Activated naive CD8-positive, alpha-beta T cell (primary cell): ENCODE measurements around the gene ITGAX.

Source experiments
- H3K27ac Mint-ChIP-seq: one replicate; pipeline ENCODE4 v1.8.0; 2021; ENCODE audit warnings: mixed read lengths
- H3K27me3 Mint-ChIP-seq: one replicate; pipeline ENCODE4 v1.8.0; 2021; ENCODE audit warnings: mixed read lengths
- H3K36me3 Mint-ChIP-seq: one replicate; pipeline ENCODE4 v1.8.0; 2021; ENCODE audit warnings: mixed read lengths
- H3K4me1 Mint-ChIP-seq: one replicate; pipeline ENCODE4 v1.8.0; 2021; ENCODE audit warnings: low read depth, mixed read lengths
- H3K4me3 Mint-ChIP-seq: one replicate; pipeline ENCODE4 v1.8.0; 2021; ENCODE audit warnings: mild to moderate bottlenecking, mixed read lengths
- H3K9me3 Mint-ChIP-seq: one replicate; pipeline ENCODE4 v1.8.0; 2021; ENCODE audit warnings: low read depth, mixed read lengths

The ITGAX gene

DNA sequence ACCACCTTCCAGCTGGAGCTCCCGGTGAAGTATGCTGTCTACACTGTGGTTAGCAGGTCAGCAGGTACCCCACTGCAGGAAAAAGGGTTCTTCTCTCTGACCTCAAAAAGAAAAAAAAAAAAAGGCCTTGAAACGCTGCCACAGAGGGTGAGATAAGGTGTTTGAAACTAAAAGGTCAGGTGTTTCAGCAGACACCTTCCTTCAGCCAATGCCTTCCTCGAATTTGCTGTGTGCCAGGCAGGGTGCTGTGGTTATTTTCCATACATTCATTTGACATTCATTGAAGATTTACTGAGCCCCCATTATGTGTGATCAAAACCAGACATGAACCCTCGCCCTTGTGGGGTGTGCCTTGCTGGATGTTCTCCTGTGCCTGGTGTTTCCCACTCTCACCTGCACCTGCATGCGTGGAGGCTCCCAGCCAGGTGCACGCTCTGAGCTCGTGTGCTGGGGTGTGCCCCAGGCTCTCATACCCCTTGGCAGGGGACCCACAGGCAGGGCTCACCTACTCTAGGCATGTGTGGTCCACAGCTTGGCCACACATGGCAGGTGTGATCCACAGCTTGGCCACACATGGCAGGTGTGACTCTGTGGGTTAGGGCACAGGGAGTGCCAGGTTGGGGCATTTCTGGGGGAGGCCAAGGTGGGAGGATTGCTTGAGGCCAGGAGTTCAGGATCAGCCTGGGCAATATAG is 22.4 kb downstream of the ITGAX start:
- no peak overlapping the region for H3K4me3 Mint-ChIP-seq
- H3K9me3 Mint-ChIP-seq = no peaks in the 10 kb centered on the region
- H3K27ac Mint-ChIP-seq = no peak overlapping the region
- peaks cover 1% of the 10 kb centered on the region for H3K4me1 Mint-ChIP-seq
- peaks cover 2% of the 10 kb centered on the region for H3K36me3 Mint-ChIP-seq
- H3K27me3 Mint-ChIP-seq = no peaks in the 10 kb centered on the region

DNA sequence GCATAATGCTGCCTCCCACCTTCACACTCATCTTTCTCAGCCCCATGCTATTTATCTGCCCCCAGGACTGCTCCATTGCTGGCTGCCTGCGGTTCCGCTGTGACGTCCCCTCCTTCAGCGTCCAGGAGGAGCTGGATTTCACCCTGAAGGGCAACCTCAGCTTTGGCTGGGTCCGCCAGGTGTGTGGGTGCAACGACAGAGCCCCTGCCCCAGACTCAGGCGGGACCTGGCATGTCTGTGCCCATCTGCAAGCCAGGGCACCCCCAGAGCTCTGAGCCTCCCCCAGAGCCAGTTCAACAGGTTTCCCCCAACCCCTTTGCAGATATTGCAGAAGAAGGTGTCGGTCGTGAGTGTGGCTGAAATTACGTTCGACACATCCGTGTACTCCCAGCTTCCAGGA is 25.2 kb downstream of the ITGAX start:
- H3K36me3 Mint-ChIP-seq = peaks cover 1% of the 10 kb centered on the region
- no peaks in the 10 kb centered on the region for H3K9me3 Mint-ChIP-seq
- H3K4me1 Mint-ChIP-seq = peaks cover 6% of the 10 kb centered on the region
- H3K27ac Mint-ChIP-seq = no peak overlapping the region
- no peaks in the 10 kb centered on the region for H3K27me3 Mint-ChIP-seq
- no peak overlapping the region for H3K4me3 Mint-ChIP-seq

DNA sequence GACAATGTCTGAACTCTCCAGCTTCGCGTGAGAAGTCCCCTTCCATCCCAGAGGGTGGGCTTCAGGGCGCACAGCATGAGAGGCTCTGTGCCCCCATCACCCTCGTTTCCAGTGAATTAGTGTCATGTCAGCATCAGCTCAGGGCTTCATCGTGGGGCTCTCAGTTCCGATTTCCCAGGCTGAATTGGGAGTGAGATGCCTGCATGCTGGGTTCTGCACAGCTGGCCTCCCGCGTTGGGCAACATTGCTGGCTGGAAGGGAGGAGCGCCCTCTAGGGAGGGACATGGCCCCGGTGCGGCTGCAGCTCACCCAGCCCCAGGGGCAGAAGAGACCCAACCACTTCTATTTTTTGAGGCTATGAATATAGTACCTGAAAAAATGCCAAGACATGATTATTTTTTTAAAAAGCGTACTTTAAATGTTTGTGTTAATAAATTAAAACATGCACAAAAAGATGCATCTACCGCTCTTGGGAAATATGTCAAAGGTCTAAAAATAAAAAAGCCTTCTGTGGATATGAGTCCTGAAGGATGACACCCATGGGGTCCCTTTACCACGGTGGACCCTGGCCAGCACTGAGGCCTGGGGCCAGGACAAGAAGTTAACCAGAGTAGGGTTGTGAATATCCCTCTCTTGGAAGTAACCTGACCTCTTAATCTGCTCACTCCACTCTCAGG is 27.6 kb downstream of the ITGAX start:
- no peaks in the 10 kb centered on the region for H3K9me3 Mint-ChIP-seq
- peaks cover 20% of the 10 kb centered on the region for H3K4me1 Mint-ChIP-seq
- no peak overlapping the region for H3K4me3 Mint-ChIP-seq
- H3K36me3 Mint-ChIP-seq = no peaks in the 10 kb centered on the region
- no peaks in the 10 kb centered on the region for H3K27me3 Mint-ChIP-seq
- H3K27ac Mint-ChIP-seq = no peak overlapping the region

DNA sequence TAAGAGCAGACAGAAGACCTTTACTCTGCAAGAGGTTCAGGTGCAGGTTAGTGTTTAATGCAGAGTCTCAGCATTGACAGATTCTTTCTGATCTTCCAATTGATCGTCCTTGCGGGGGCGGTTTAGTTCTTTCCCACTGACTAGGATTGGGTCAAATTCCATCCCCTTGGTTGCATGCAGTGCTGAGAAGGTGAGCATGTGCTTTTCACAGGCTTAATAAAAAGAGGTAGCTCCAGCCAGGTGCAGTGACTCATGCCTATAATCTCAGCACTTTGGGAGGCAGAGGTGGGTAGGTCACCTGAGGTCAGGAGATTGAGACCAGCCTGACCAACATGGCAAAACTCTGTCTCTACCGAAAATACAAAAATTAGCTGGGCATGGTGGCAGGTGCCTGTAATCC is 30.7 kb downstream of the ITGAX start:
- no peaks in the 10 kb centered on the region for H3K9me3 Mint-ChIP-seq
- no peaks in the 10 kb centered on the region for H3K36me3 Mint-ChIP-seq
- peaks cover 20% of the 10 kb centered on the region for H3K4me1 Mint-ChIP-seq
- H3K4me3 Mint-ChIP-seq = no peak overlapping the region
- no peak overlapping the region for H3K27ac Mint-ChIP-seq
- H3K27me3 Mint-ChIP-seq = peaks cover 2% of the 10 kb centered on the region

DNA sequence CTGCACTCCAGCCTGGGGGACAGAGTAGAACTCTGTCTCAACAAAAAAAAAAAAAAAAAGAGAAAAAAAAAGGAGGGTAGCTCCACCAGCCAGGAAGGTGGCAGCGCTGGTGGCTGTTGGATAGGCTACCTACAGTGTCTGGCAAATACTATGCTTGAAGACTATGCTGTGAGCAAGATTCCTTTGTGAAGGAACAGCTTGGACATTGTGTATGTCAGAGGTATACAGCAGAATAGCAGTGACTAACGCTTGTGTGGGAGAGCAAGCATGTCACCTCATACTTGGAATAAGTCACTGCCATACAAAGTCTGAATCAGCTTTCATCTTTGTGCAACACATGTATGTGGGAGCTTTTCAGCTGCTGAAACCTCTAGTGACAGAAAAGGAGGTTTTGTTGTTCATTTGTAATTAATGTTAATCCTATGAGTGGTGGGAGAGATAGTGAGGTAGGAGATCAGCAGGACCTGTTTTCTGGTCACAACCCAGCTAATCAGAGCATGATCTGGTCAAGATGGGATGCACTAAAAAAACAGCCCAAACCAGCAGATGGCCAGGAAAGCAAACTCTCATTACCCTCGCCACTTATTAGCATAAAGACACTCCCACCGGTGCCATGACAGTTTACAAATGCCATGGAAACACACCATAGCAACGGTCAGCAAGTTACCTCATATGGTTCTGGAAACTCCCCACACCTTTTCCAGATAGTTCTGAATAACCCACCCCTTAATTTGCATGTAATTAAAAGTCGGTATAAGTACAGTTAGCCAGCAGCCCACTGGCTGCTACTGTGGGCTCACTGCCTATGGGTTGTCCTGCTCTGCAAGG is 31.4 kb downstream of the ITGAX start:
- Mint-ChIP-seq H3K4me1 (peaks cover 20% of the 10 kb centered on the region), H3K4me3 (no peak overlapping the region), H3K27ac (no peak overlapping the region), H3K27me3 (peaks cover 2% of the 10 kb centered on the region), H3K36me3 (no peaks in the 10 kb centered on the region), H3K9me3 (no peaks in the 10 kb centered on the region)

DNA sequence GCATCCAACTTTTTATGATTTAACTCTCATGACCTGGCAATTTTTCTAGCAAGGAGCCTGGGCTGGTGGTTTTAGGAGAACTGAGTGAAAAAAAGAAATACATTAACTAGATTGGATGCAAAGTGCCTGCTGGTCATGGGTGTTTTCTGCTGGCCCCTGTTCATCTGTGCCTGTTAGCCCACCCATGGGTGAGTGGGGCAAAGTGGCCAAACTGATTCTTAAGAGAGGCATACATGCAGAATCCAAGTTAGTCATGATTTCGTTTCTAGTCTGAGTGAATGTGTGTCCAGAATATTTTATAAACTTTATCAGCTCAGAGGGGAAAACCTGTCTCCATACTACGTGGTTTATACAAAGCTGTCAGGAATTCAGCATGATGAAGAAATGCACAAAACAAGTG is 33.6 kb downstream of the ITGAX start:
- Mint-ChIP-seq H3K4me1 (peaks cover 18% of the 10 kb centered on the region), H3K27ac (no peak overlapping the region), H3K4me3 (no peak overlapping the region), H3K9me3 (no peaks in the 10 kb centered on the region), H3K36me3 (no peaks in the 10 kb centered on the region), H3K27me3 (peaks cover 2% of the 10 kb centered on the region)

DNA sequence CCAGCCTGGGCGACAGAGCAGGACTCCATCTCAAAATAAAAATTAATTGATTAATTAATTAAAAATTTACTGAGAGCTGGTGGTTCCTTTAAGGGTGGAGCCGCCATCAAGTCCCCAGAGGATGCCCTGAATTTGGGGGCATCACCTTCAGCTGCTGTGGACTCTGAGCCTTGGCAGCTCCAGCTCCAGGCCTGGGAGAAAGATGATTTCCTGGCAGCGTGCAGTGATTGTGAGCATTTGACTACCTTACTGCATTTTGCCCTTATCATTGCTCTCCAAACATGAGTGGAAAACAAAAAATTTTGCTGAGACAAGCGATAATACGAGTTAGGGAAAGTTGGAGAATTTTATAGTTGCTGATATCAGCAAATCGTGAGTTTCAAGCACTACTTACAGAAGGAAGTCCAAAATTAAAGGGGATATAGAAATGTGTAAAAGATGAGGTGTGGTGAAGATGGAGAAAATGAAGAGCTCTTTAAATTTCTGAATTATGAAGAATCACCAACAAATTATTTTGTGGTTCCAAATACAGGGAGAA is 35.6 kb downstream of the ITGAX start:
- Mint-ChIP-seq H3K4me3 (no peak overlapping the region), H3K36me3 (no peaks in the 10 kb centered on the region), H3K27me3 (peaks cover 2% of the 10 kb centered on the region), H3K4me1 (peaks cover 13% of the 10 kb centered on the region), H3K9me3 (no peaks in the 10 kb centered on the region), H3K27ac (no peak overlapping the region)

DNA sequence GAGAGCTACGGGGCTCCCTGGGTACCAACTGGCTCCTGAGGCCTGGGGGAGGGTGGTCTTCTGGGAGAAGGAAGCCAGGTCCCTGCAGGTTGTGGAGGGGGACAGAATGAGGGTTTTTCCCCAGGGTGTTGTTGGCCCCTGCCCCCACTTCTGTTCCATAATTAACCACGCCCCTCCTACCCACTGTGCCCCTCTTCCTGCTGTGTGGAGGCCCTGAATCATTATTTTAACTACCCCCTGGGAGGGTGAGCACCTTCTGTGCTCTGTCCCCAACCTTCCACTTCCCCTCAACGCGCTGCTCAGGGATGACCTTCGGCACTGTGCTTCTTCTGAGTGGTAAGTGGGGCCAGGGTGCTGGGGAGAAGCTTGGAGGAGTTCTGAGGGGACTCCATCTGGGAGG is 38.1 kb downstream of the ITGAX start, which contains the start of gene ITGAD:
Gene ITGAD, plus strand, starts transcription at position 280 of the 400 bp plus-strand sequence. Its CDS starts 26 bp downstream, at position 306.
- H3K27ac Mint-ChIP-seq = no peak within 1 kb of the TSS
- peaks cover 2% of the 10 kb centered on the region for H3K4me1 Mint-ChIP-seq
- H3K4me3 Mint-ChIP-seq = no peak within 1 kb of the TSS
- no peaks in the 10 kb centered on the region for H3K9me3 Mint-ChIP-seq
- H3K27me3 Mint-ChIP-seq = peaks cover 2% of the 10 kb centered on the region
- no peaks in the 10 kb centered on the region for H3K36me3 Mint-ChIP-seq

DNA sequence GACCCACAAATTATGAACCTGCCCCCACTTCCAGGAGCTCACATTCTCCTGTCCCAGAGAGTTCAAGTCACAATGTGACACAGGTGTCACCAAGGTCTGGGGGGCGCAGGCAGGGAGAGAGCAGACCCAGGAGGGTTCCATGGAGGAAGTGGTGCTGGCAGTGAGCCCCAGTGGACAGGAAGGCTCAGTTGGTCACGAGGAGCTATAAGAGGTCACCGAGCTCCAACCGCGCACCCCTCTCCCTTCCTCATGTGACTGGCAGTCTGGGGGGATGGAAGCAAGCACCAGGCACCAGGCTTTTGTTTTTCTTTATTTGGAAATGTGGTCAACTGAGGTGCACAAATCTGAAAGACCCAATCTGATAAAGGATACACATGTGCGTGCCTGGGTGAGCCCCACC is 40.7 kb downstream of the ITGAX start:
- Mint-ChIP-seq H3K27ac (no peak overlapping the region), H3K9me3 (no peaks in the 10 kb centered on the region), H3K27me3 (no peaks in the 10 kb centered on the region), H3K36me3 (peaks cover 6% of the 10 kb centered on the region), H3K4me3 (no peak overlapping the region), H3K4me1 (peaks cover 8% of the 10 kb centered on the region)

DNA sequence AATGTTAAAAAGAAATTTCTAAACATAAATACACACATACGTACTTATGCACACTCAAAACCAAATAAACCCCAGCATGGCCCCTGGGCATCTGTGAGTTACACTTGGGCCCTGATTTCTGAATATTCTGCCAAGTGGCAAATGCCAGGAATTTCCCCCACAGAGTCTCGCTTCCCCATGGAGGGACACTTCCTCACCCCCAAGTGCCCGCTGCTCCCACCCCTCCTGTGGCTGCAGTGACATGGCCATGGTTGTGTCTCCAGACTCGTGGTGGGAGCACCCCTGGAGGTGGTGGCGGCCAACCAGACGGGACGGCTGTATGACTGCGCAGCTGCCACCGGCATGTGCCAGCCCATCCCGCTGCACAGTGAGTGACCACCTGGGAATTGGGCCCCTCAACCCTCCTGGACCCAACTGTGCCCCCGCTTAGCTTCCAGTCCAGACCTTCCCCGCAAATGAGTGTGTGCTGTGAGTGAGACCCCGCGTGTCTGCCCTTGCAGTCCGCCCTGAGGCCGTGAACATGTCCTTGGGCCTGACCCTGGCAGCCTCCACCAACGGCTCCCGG is 42.2 kb downstream of the ITGAX start:
- no peak overlapping the region for H3K4me3 Mint-ChIP-seq
- H3K4me1 Mint-ChIP-seq = peaks cover 8% of the 10 kb centered on the region
- no peaks in the 10 kb centered on the region for H3K9me3 Mint-ChIP-seq
- H3K36me3 Mint-ChIP-seq = peaks cover 6% of the 10 kb centered on the region
- no peaks in the 10 kb centered on the region for H3K27me3 Mint-ChIP-seq
- H3K27ac Mint-ChIP-seq = no peak overlapping the region

DNA sequence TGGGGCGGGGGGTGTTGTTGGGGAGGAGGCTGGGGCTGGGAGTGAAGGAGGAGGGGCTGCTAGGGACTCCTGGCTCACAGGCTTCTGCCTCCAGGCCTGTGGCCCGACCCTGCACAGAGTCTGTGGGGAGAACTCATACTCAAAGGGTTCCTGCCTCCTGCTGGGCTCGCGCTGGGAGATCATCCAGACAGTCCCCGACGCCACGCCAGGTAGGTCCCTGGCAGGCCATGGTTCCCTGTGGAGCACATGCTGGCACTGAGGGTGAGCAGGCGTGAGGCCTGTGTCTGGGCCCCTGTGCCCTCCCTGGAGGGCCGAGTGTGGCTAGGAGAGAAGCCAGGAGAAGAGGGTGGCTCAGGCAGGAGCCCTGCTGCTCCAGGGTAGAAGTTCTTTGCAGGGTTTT is 42.7 kb downstream of the ITGAX start:
- Mint-ChIP-seq H3K9me3 (no peaks in the 10 kb centered on the region), H3K36me3 (peaks cover 6% of the 10 kb centered on the region), H3K4me1 (peaks cover 11% of the 10 kb centered on the region), H3K4me3 (no peak overlapping the region), H3K27me3 (no peaks in the 10 kb centered on the region), H3K27ac (no peak overlapping the region)

DNA sequence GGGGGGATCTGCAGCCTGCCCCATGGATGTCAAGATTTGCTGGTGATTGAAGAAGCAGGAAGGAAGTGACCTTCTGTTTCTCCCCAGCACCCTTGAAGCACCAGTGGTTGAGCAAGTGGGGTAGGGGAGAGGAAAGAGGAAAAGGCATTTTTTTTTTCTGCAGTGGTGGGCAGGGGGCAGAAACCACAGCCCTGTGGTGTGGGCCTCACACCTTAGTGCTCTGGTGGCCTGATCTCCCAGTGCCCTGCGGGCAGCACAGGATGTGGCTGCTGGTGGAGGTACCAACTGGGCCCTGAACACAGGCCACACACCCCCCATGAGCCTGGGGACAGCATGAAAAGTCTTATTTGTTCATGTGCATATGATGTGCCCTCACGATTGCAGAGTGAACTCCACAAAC is 45.2 kb downstream of the ITGAX start:
- Mint-ChIP-seq H3K27ac (no peak overlapping the region), H3K27me3 (no peaks in the 10 kb centered on the region), H3K36me3 (peaks cover 6% of the 10 kb centered on the region), H3K4me1 (peaks cover 10% of the 10 kb centered on the region), H3K9me3 (no peaks in the 10 kb centered on the region), H3K4me3 (no peak overlapping the region)

DNA sequence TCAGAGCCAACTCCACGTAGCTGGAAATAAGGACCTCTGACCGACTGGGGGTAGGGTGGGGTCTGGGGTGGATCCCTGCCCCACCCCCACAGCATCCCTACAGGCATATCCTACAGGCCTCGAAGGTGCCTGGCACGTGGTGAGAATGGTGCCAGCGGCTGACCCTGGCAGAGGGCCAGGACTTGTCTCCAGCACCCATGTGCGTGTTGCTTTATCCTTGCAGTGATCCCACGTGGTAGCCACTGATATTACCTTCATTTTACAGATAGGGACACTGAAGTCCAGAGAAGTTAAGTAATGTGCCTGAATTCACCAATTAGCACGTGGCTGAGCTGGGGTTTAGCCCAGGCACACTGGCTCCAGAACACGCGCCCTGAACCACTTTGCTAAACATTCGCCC is 46.5 kb downstream of the ITGAX start:
- Mint-ChIP-seq H3K4me1 (peaks cover 10% of the 10 kb centered on the region), H3K4me3 (no peak overlapping the region), H3K36me3 (peaks cover 6% of the 10 kb centered on the region), H3K27ac (no peak overlapping the region), H3K9me3 (no peaks in the 10 kb centered on the region), H3K27me3 (no peaks in the 10 kb centered on the region)

DNA sequence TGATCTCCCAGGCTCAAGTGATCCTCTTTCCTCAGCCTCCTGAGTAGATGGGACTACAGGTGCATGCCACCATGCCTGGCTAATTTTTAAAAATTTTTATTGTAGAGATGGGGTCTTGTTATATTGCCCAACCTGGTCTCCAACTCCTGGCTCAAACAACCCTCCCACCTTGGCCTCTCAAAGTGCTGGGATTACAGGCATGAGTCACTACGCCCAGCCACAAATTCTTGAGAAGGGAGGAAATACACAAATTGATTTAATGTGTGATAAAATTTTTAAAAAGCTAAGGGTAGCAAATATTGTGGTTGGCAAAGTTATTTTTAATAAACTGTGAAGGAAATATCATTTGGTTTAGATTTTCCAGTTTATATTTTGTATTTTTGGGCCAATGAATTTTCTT is 47.7 kb downstream of the ITGAX start:
- H3K4me1 Mint-ChIP-seq = peaks cover 10% of the 10 kb centered on the region
- H3K36me3 Mint-ChIP-seq = peaks cover 6% of the 10 kb centered on the region
- no peaks in the 10 kb centered on the region for H3K9me3 Mint-ChIP-seq
- H3K27me3 Mint-ChIP-seq = no peaks in the 10 kb centered on the region
- no peak overlapping the region for H3K4me3 Mint-ChIP-seq
- H3K27ac Mint-ChIP-seq = no peak overlapping the region
